Renal pelvis (tissue), 4 donors: Measurements from ENCODE around the gene DIPK1A. TPM values are rescaled to one million over a fixed set of nuclear protein-coding genes. Genes with fewer than 3 reads are reported as not detected.
"Not testable (repeated sequence)": the region's sequence is repeated elsewhere in the genome, so short reads cannot be mapped to it uniquely, and the experiment has no call there.

ENCODE experiments used
- DNase-seq: peaks from one replicate; pipeline ENCODE4 v3.0.0-alpha.2; 2013
- polyA plus RNA-seq, 3 donors: library from polyadenylated mRNA; unstranded; fragments of 120-200 nt; gene quantifications; one replicate each; pipeline ENCODE4 v1.2.1, GENCODE V29; 2013; ENCODE audit not compliant: insufficient read length in 3 of 3

Gene DIPK1A
- polyA plus RNA-seq, 3 donors = 6.7 to 8.9 (median 7.7) TPM

DNA sequence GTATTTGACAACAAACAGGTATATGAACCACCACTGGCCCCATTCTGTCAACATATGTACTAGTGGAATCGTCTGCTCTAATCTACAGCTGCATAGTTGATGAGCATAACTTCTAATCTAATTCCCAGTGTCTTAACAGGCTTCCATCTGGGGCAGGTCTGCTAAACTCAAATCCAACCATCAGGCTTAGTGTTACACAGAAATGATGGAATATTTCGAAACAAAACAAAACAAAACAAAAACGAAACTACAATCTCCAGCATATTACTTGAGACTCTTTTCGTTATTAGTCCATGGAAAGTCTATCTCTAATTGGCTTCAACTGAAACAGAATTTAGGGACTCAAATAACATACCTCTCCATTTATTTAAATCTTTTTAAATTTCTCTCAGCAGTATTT, 37.6 kb downstream of the DIPK1A start:
- no peak for DNase-seq

DNA sequence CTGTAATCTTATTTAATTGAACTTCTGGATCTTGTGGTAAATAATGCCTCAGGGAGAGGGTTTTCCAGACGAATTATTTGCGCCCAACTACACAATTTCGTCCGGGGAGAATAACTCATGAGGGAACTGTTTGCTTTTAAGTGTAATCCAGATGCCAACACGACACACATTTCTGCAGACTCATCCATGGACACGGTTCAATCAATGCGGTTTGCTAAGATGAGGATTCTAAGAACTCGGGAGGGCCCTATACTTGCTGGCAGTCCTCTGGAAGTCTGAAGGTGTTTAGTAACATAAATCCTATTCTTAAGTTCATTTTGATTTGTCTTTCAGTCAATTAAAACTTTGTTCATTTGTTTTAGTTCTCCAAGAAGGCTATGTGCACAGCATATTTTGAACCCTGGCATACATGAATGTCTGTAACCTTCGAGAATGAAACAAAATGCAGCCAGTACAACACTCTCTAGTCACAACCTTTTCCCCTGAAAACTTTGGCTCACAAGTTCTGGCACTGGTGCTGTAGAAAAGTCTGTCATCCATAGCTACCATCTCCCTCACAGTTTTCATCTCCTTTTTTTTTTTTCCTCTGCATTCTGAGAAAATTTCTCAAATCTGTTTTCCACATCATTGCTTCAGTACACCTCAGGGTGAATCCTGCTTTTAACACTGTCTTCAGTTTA, 38.8 kb downstream of the DIPK1A start:
- no peak for DNase-seq

DNA sequence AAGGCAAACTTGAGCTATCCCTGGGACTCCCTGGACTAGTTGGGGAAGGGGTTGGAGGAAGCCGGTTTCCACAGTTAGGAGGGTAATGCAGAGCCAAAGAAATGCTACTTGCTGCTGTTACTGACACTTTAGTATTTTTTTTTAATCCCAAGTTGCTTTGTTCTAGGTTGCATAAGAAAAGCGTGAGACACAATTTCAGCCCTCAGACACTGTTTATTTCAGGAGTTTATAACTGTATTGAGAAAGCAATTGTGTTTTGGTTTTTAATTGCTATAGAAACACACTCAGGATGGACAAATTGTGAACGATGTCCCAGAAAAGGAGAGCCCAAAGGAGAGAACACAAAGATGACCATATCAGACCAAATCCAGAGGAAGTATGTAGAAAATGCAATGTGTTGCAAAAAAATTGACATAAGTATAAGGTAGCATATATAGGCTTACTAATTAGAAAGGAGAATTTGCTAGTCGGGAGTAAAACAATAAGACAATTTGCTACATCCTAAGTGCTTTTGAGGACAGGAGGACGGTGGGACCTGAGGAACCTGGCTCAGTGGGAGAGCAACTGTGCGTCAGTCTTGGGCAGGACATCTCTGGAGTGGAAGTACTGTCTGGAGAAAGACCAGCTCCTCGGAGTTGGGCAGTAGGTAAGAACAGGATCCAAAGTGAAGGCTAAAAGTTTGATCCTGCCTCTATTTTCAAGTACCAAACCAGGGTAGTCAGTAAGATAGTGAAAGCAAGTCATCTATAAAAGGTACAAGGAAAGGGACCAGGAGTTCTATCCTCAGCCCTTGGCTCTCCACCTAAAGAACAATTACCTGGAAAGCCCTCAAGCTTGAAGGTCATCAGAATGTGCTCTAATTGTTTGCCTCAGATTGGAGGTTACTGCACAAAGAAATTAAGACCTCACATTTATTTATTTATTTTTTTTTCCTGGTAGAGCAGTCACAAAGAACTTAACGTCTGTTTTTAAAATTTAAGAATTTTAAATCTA, 39.9 kb downstream of the DIPK1A start:
- no peak for DNase-seq

DNA sequence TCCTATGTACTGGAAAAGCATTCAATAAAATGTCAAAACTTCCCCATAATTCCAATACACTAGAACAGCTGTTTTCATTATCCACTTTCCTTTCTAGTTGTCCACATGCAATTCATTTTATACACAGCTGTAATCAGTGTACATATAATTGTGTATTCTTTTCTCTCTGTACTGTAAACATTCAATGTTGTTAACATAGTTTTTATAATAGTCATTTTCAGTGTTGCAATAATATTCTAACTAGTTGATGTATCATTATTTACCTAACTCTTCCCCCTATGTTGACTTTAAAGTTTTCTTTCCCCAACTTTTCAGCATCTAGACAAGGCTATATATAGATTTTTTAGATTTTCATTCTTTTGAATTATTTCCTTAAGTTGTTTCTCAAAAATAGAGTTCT, 44.4 kb downstream of the DIPK1A start:
- no peak for DNase-seq

DNA sequence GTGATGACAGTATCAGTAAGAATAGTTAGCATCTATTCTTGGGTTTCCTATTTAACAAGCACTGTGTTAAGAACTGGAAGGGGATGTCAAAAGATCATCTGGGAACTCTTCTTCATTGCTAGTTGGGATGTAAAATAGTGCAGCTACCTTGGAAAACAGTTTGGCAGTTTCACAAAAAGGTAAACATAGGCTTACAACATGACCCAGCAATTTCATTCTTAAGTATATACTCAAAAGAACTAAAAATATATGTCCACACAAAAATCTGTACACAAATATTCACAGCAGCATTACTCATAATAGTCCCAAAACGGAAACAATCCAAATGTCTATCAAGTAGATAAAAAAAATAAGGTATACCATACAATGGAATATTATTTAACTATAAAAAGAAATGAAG, 45.7 kb downstream of the DIPK1A start:
- DNase-seq = no peak

DNA sequence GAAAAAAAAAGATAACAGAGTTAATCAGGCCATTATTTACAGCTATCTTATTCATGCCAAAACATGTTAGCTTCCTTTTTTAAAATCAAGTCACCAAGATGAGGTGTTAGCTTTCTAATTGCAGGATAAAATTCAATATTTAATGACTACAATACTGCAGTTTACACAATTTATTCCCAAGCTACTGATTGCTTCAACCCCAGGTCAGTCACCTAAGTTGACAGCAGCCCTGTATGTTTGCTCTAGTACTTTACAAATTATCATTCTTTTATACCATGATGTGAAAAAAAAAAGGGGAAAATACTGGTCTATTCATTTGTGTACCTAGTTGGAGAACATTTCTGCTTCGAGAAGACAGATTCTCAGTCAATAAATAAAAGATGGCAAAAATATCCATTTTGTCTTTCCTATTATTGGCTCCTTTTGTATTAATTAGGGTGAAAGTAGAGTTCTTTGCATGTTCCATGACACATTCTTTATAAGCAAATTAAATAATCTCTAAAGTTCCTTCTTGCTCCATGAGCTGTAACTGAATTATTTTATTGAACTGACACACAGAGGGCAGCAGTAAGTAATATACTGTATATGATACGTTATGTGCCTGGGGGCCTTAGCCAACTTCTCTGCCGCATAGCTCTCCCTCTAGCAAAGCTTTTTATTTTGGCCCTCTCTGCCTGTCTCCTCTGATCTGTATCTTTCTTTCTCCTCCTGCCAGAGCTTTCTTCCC, 48.0 kb downstream of the DIPK1A start:
- no peak for DNase-seq

DNA sequence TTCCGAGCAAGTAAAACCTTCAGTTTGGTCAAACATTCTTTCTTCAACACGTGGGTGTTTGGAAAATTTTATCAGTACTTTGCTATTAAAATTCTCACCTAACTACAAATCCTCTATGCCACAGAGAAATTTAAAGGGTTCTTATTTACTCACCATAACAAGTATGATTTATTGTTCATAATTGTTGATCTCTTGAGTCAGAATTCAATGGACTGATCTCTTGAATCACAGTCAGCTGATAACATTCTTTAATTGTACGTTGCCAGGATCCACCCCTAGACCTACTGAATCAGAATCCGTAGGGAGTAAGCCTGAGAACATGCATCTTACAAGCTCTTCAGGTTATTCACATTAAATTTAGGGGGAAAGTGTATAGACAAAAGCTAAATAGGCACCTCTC, 51.2 kb downstream of the DIPK1A start:
- DNase-seq = no peak

DNA sequence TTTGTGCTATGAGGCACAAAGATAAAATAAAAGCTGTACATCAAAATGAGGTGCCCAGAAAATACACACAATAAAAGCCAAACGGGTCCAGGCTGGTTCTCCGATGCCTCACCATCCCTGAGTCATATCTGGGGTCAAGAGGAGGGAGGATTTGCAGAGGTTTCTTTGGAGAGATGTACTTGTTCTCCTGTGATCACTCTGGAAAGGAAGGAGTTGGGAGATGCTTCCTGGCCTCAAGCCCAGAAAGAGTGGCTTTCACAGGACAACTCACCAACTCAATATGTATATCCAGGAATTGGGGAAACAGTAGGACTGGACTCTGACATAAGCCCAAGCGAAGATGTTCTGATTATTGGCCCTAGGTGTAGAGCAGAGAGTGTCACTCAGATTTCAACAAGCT, 51.9 kb downstream of the DIPK1A start:
- no peak for DNase-seq

DNA sequence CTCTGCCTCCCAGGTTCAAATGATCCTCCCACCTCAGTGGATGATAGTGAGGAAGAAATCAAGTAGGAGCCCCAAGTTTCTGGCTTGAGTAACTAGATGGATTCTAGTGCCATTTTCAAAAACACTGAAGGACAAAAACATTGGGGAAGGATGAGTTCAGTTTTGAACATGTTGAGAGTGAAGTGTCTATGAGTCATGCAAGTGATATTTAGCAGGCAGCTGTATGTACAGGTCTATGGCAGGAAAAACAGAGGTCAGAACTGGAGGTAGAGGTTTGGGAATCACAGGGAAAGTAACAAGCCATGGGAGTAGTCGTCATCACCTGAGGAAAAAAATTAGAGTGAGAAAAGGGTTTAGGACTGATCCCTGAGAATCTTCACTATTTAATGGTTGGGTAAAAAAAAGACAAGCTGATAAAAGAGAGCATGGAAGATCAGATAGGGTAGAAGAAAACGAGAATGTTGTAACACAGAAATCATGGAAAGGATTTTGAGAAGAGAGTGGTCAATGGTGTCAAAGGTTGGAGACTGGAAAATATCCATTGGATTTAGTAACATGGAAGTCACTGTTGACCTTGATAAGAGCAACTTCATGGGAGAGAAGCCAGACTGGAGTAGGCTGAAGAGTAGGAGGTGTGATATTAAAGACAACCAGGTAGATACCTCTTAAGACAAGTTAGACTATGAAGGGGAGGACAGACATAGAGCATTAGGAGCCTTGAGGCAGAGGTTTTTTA, 53.1 kb downstream of the DIPK1A start:
- DNase-seq = no peak

DNA sequence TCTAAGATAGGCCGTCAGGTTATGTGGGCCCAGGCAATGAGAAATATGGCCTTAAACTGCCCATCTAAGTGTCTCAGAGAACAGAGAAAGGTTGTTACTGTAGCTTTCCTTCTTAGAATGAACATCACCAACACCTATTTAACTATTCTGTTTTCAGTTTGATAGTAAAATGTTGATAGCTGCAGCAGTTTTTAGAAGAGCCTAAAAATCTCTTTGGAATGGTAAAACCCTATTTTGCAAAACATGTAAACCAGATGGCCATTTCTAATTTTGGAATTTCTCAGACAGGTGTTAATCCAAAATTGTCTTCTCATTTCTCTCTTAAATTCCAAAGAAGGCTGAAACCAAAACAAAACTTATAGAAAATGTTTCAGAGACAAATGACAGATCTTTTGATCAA, 57.5 kb downstream of the DIPK1A start:
- no peak for DNase-seq

DNA sequence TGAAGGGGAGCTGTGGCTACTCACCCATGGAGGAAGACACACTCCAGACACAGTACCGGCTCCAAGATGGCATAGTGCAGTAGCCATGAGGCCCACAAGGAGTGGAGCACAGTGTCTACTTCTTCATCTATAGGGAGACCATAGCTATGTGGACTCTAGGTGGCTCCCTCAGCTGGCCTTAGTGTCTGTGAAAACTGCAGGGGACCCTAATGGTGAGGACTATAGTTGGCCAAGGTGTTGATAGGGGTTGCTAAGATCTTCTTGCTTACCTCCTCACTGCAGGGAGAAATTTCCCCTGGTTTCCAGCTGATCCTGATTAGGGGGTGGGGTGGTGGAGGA, 58.9 kb downstream of the DIPK1A start:
- no peak for DNase-seq

DNA sequence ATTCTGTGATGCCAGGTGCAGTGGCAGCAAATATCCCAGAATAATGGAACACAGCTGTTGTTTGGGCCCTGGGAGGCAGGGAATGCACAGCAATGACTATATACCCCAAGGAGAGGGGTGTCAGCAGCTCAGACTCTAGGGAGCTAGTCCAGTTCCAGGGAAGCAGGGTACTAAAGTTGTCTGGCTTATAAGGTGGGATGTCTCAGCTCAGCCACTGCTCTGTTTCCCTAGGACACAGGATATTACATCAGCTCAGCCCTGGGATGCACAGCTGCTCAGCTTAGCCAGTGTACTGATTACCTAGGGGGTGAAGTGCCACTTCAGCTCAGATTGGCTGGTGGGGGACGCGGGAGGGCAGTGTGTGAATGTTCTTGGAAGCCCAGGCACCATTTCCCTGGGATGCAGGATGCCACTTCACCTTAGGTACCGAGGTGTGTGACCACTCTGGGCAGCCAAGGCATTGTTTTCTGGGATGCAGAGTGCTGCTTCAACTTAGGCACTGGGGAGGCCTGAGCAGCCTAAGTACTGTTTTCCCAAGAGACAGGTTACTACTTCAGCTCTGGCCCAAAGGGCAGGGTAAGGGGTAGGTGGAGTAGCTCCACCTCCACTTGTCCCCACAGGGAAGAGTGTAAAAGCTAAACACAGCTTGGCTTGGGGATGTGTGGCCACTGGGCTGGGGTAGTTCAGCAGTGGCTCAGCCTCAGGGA, 59.4 kb downstream of the DIPK1A start:
- DNase-seq = no peak

DNA sequence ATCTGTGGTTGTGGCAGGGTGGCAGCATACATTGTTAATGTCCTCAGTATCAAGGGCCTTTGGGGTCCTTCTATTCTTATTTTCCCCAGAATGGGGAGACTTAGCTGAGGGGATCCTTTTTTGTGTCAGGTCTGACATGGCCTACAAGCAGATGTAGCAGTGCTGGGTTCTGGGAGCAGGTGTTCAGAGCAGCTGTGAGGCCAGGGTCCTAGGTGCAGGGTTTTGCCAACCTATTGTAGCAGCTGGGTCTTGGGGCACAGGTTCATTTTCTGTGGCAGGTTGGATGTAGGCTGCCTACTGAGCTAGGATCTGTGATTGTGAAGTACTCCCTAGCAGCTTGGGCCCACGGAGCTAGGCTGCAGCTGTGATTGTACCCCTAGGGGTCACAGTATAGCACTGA, 60.1 kb downstream of the DIPK1A start:
- DNase-seq = no peak

DNA sequence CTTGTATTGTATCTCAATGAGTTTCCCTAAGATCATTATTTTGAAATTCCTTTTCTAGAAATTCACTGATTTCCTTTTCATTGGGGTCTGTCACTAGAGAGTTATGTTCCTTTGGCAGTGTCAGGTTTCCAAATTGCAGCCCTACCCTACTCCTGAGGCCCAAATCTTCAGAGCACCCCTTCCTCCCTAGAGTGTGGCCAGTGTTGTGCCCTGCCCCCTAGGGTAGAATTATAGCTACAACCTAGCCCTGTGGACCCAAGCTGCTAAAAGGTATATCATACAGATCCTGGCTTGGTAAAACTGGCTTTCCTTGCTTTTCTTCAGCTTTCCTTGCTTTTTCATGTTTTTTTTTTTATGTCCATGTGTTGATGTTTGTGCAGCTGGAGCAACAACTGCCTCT, 60.7 kb downstream of the DIPK1A start:
- no peak for DNase-seq

DNA sequence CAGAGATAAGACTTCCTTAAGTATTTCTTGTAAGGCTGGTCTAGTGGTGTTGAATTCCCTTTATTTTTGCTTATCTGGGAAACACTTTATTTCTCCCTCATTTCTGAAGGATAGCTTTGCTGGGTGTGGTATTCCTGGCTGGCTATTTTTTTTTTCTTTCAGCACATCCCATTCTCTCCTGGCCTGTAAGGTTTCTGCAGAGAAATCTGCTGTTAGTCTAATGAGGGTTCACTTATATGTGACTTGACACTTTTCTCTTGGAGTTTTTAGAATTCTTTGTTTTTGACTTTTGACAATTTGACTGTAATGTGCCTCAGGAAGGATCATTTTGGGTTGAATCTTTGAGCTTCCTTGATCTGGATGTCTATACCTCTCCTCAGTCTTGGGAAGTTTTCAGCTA, 61.5 kb downstream of the DIPK1A start:
- DNase-seq = no peak

DNA sequence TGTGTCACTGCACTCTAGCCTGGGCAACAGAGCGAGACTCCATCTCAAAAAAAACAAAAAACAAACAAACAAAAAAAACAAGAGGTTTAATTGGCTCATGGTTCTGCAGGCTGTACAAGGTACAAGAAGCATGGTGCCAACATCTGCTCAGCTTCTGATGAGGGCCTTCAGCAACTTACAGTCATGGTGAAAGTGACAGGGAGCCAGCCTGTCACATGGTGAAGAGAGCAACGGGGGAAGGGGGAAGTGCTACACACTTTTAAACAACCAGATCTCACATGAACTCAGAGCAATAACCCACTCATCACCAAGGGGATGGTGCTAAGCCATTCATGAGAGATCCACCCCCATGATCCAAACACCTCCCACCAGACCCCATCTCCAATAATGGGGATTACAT, 63.2 kb downstream of the DIPK1A start:
- DNase-seq = not testable (repeated sequence)

DNA sequence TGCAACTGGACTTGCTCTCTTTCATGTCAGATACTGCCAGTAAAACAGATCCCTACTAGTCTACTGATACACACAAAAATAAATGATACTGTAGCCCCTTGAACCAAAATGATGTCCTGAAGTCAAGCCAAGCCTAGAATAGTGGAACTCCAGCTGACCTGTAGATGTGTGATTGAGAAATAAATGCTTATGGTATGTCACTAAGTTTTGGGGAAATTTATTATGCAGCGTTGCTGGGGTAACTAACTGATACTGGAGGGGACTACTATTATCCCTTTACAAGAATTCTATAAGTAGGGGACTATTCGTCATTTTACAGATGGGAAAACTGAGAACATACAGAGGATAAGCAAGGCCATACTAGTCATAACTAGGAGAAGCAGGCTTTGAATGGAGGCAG, 73.8 kb downstream of the DIPK1A start:
- DNase-seq = no peak

DNA sequence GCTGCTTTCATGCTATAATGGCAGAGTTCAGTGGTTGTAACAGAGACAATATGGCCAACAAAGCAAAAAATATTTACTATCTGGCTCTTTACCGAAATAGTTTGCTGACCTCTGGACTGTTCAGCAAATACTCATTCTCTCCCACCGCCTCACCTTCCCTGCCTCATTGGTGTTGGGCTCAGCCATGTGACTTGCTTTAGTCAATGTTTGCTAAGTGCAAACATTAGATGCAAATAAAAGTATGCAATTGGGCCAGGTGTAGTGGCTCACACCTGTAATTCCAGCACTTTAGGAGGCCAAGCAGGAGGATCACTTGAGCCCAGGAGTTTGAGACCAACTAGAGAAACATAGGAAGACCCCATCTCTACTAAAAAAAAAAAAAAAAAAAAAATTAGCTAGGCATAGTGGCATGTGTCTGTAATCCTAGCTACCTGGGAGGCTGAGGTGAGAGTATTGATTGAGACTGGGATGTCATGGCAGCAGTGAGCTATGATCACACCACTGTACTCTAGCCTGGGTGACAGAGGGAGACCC, 74.3 kb downstream of the DIPK1A start:
- DNase-seq = no peak

DNA sequence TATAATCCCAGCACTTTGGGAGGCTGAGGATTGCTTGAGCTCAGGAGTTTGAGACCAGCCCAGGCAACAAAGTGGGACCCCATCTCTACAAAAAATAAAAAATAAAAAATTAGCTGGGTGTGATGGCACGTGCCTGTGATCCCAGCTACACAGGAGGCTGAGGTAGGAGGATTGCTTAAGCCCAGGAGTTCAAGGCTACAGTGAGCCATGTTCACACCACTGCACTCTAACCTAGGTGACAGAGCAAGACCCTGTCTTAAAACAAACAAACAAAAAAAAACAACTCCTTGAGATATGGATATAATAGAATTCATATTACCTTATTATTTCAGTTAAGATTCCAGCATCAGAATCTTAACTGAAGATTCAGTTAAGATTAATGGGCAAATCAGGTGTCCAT, 77.1 kb downstream of the DIPK1A start:
- DNase-seq = no peak

DNA sequence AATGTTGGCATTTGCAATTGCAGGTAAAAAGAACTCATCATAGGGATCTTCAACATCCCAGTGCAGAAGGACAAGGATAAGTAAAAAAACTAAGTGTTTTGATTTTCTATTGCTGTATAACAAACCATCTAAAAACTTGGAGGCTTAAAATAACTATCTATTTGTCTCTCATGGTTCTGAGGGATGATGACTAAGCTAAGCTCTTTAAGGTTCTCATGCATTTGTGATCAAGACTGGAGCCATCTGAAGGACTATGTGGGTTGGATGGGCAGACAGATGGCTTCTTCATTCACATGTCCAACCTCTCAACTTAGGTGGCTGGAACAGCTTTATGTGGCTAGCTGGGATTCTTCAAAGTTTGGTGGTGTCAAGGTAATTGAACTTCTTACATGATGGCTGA, 78.0 kb downstream of the DIPK1A start:
- DNase-seq = no peak

DNA sequence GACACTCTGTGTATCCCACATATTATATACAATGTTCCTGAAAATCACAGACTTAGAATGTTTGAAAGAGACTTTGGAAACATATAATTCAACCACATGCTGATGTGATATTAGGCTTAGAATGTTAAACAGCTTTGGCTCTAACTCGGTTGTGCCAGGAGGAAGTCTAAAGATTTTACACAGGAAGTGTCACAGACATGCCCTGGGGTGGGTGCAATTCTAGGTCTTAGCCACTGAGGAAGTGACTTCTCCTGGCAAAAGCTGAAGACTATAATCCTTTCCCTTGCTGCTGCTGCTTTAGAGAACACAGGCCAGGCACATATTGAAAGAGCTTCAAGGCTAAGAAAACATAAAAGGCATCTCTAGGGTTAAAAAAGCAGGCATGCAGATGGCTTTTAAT, 78.4 kb downstream of the DIPK1A start:
- DNase-seq = no peak
